NCI-H128 (cell line): ENCODE measurements around the gene SMIM1.
"Not testable (repeated sequence)": the region's sequence is repeated elsewhere in the genome, so short reads cannot be mapped to it uniquely, and the experiment has no call there.

ENCODE experiments used
- DNase-seq: peaks from one replicate; lab custom pipeline; 2025; ENCODE audit not compliant: unreplicated experiment; lab: John Stamatoyannopoulos, UW

The SMIM1 gene

DNA sequence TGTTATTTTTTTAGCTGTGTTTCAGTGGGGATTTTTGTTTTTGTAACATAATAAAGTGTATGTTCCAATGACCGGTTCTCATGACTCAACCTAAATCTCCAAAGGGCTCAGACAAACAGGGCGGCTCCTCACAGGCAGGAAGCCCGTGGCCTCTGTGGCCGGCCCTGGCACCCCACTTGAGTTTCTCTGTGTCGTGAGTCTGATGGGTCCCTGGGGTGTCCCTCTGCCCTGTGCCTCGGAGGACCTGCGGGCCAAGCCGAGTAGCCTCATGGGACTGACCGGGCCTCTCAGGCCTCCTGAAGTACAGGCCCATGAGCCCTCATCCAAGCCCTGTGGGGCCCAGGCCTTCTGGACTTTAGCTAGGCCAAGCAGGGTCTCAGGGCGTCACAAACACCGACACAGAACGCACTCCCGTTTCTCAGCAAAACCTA is 36.4 kb upstream of the SMIM1 start:
- no peak for DNase-seq

DNA sequence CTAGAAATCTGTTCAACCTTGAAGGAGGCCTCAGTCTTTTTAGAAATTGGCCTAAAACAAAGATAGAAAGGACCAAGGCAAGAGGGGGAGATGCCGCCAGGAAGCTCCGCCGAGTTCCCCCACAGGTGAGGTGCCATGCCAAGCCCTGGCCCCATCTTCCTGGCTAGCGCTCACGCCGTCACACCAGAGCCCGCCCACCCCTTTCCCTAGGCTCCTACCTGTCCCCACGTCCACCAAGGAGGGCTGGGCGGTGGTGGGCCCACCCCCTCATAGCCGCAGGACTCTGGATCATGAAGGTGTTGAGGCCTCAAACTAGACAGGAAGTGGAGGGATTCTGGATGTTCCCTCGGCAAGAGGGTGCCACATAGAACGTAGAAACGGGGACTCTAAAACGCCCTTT is 35.8 kb upstream of the SMIM1 start:
- DNase-seq = no peak

DNA sequence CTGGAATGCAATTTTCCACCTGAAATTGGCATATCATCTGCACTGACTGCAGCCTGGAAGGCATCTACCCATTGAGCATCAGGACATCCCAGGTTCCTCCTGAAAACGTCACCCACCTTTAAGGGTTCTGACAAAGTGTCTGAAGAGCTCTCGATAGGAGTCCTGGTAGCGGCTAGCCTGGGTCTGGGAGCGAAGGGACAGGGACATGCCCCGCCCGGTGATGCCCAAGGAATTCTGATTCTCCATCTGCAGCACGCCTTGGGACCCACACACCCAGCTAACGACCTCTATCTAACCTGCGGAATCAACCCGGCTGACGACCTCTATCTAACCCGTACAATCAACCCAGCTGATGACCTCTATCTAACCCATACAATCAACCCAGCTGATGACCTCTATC is 33.6 kb upstream of the SMIM1 start:
- no peak for DNase-seq

DNA sequence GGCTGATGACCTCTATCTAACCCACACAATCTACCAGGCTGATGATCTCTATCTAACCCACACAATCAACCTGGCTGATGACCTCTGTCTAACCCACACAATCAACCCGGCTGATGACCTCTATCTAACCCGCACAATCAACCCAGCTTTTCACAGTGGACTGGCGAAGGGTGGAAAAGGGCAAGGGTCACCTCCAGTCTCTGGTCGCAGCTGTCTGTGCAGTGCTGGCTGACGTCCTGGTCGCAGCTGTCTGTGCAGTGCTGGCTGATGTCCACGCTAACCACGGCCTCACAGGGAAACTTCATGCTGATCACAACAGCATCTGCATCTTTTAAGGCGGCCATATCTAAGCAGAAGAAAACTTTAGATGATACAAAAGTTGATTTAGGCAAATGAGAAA is 32.5 kb upstream of the SMIM1 start:
- no peak for DNase-seq

DNA sequence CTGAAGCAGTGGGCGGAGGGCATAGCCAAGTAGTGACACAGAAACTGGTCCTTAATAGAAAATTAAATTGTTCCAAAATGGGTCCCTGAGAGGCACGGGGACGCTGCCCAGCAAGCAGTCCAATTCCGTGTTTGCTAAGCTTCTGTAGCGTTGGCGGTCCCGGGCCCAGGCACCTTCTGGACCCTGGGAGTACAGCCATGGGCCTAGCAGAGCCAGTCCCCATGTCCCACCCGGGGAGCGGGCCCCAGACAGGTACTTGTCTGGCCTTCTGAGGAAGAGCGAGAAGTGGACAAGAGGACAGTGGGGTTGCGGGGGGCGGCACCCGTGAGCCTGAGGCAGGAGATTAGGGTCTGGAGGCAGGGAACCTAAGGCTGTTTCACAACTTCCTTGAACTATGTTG is 31.8 kb upstream of the SMIM1 start:
- no peak for DNase-seq

DNA sequence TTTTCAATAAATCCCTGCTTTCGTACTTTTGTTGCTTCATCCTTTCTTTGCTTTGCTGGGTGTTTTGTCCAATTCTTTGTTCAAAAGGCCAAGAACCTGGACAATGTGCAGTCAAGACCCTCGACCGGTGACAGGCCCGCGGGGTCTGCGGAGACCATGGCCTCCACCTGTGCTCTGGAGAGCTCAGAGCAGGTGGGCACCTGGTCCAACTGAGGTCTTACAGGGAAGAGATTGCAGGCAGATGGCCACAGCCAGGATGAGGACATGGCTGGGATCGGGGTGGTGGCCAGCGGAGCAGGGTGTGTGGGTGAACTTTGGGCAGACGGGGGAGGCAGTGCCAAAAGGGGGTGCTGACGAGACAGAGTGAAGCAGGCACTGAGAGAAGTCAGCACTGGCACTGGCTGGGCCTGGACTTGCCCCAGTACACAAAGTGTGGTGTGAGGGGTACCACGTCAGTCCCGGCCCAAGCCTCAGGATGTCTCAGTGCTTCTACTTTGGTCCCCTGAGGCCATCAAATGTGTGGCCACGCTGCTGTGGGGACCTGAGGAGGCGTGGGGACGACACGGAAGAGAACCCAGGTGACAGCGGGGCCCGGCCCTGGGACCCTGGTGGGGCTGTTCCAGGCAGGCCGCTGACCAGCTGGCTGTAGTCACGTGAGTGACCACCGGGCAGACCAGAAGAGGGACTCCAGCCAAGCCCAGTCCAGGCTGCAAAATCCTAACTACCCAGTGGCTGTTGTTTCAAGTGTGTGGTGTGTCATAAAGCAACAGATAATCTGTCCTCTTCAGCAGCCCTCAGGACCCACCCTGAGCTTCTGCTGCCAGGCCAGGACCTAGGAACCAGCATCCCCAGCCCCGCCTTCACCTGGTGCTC is 30.7 kb upstream of the SMIM1 start:
- DNase-seq = no peak

DNA sequence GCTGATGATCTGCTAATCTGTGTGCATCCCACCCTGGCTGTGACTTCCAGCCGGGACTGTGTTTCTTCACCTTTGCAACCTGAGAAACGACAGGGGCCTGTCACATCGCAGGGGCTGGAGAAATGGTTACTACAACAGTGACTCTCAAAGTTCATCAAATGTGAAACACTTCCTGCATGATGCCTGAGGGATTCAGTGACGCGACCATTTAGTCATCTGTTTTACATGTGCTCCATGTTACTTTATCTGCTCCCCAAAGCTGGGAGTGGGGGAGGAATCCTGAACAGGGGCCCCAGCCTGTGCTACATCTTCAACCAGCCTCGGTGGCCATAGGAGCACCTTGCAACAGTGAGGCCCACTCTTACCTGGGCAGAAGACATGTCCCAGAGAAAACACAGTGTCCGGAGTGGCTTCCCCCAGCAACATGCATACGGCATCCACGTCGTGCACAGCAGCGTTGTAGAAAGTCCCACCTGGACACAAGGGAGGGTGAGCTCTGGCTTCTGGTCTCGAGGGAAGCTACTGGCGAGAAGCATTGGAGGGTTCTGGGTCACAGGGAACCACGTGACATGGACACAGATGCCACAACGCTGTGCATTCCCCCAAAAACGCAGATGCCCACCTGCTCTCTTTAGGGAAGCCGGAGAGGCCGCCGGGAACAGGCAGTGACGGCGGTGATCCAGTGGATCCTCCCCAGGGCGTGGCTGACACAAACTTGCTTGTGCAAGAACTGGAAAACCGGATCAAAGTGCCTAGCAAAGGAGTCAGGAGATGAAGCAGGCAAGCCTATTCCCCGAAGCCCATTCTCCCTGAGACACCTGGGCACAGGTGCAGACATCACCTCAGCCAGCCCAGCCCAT is 29.9 kb upstream of the SMIM1 start:
- no peak for DNase-seq

DNA sequence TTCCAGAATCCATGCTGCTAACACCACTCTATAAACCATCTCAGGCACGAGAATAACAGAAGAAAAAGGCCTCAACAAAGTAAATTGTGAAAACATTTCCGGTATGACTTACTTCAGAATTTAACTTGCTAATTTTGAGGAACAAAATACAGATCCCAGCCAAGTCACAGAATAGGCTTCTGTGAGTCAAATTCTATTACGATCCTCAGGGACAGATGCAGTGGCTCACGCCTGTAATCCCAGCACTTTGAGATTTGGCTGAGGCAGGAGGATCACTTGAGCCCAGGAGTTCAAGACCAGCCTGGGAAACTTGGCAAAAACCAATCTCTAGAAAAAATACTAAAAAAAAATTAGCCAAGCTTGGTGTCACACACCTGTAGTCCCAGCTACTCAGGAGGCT is 29.1 kb upstream of the SMIM1 start:
- DNase-seq = no peak

DNA sequence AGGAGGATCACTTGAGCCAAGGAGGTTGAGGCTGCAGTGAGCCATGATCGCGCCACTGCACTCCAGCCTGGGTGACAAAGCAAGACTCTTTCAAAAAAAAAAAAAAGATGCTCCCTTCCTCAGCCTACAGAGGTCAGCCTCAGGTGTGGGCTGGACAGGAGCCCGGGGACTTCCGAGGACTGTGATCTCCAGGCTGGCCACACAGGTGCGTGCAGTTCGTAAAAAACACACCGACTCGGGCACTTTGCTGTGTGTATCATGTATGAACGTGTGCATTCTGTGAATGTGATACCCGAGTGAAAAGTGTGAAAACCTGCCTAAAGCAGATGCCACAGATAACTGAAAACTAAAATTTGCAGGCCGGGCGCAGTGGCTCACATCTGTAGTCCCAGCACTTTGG is 28.7 kb upstream of the SMIM1 start:
- no peak for DNase-seq

DNA sequence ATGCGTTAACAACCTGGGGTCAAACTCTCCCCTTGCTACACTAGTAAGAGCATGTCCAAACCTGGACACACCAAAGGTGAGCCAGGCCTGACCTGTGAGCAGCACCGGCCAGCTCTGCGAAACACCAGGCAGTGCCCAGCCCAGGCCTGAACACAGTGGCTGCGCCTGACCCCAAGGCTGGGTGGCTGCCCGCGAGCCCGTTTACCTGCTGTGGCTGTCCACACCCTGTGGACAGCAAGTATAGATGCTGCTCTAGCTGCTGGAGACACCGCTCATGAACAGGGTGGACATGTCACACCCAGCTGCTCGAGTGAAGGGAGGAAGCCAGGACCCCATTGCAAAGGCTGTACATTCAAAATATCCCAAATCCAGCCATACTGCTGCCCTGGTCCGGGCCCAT is 27.9 kb upstream of the SMIM1 start:
- no peak for DNase-seq

DNA sequence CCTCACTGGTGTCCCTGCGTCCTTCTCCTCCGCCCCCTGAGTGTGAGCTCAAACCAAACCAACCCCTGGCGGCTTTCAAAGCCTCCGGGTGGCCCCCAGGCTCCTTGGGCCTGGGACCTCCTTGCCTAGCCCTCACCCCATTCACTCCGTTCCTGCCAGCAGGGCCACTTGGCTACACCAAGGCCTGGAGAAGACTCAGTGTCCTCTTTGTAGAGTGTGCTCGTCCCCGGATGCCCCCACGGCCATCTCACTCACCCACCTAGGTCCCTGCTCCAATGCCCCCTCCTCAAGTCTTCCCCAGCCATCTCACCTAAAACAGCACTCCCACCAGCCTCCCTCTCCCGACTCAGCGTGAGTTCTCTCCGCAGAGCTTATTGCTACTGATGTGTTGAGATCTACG is 27.5 kb upstream of the SMIM1 start:
- DNase-seq = no peak

DNA sequence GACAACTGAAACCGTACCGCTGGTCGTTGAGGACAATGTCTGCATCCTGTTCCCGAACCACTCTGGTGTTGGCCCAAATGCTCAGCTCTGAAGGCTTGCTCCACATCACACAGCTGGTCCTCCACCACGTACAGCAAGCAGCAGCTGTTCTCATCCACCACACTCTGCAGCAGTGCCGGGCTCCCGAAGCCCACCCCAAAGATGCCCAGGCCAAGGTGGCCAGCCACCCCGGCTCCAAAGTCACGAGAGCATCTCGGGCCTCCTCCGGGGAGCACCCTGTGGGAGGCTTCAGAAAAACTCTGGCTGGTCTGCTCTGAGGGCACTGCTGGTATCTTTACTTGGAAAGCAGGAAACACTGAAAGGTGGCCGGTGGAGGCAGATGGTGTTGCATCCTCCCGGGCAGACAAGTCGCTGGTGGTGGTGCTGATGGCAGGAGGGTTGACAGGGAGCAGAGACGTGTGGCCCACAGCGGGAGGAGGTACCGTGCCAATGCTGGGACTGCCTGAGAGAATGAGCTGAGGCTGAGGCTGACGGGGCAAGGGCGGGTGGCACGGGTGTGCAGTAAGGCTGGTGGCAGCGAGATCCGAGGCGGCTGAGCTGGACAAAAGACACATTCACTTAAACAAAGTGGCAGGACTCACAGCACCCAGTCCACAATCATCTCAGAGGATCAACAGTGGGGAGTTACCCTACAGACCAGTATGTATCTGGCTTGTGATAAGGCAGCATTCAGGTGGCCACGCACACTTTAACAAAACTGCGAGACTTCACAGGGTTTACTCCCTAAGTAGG is 26.8 kb upstream of the SMIM1 start:
- DNase-seq = no peak

DNA sequence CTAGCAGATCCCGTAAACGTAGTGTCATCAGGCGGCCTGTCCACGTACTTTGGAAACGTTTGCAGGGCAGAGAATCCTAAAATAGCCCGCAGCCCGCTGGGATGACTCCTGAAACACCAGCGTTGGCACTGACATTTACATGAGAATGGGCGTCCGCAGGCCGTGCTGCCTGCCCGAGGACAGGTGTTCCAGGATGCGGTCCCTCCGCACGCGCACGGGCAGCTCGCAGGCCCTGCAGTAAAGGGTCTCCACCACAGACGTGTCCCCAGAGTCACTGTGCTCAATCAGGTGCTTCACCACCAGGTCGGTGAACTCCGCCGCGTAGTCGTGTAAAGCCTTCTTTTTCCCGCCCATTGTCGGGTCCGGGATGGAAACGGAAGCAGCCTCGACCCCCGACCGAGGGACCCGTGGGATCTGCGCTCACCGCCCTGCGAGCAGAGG is 26.1 kb upstream of the SMIM1 start:
- no peak for DNase-seq

DNA sequence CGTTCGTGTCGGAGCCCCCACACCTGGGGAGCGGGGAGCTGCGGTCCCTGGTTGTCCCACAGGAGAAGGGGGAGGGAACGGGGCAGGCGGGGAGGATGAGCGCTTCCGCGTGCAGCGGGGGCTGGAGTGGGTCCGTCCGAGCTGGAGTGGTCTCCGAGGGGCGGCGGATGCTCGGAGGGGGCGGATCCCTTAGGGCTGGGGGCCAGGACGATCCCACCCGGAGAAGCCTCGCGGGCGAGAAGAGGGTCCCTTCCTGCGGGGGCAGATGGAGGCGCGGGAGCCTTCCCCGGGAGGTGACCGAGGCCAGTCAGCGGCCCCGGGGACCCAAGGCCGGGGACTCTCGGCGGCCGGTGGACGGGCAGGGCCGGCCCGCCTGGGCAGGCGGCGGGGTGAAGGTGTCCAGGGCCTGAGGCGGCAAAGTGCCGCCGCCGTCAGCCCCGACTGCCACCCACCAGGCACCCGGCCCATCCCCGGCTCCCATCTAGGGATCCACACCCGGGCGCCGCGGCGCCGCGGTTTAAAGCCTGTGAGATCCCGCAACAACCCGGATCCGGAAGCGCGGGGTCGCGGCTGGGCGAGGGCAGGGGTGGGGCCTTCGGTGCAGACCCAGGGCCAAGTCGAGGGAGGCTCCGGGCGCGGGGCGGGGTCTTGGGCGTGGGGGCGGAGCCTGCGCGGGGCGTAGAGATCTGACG is 25.6 kb upstream of the SMIM1 start:
- peak; percentile 67 for DNase-seq

DNA sequence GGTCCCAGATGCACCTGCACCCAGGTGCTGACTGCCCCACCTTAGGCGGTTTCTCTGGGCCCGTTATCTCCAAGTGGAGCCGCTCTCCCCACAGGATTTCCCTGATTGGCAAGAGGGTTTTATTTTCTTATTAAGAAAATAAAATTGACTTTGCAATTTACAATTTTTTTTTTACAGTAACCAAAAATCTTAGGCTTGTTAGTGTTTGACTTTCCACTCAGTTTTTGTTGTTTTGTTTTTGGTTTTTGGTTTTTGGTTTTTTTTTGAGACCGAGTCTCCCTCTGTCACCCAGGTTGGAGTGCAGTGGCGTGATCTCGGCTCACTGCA is 25.1 kb upstream of the SMIM1 start:
- DNase-seq = no peak

DNA sequence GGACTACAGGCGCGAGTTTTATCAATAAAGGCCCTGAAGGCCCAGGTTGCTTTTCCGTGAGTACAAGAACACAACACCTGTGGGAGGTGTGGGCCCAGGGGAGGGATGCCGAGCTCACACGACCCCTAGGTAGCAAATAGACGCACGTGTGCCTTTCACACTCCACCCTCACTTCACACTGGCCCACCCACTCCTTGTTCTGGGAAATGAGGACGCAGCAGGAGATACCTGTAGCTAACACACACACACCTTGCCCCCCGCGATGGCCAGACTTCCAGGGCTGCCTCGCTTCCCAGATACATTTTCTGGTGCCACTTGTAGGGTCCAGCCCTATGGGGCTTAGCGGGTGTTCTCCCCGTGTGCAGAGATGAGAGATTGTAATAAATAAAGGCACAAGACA is 24.6 kb upstream of the SMIM1 start:
- no peak for DNase-seq

DNA sequence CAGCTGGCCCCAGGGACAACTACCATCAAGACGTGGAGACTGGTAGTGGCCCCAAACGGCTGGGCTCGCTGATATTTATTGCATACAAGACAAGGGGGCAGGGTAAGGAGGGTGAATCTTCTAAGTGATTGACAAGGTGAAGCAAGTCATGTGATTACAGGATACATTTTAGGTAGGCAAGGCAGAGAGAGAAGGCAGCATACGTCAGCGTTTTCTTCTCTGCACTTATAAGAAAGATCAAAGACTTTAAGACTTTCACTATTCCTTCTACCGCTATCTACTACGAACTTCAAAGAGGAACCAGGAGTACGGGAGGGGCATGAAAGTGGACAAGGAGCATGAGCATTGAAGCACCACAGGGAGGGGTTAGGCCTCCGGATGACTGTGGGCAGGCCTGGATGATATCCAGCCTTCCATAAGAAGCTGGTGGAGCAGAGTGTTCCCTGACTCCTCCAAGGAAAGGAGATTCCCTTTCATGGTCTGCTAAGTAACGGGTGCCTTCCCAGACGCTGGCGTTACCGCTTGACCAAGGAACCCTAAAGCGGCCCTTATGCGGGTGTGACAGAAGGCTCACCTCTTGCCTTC is 24.1 kb upstream of the SMIM1 start:
- DNase-seq = not testable (repeated sequence)

DNA sequence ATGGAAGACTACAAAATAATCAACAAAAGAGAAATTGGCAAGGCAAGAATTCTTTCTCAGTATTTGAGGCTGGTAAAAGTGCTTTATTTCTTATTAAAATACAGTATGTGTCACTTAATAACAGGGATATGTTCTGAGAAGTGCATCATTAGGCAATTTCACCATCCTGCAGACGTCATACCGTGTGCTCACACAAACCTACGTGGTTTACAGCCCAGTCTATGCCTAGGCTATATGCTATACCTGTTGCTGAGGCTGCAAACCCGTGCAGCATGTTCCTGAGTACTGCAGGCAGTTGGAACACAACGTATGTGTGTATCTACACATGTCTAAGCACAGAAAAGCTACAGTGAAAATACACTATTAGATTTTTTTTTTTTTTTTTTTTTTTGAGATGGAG is 23.0 kb upstream of the SMIM1 start:
- DNase-seq = no peak

DNA sequence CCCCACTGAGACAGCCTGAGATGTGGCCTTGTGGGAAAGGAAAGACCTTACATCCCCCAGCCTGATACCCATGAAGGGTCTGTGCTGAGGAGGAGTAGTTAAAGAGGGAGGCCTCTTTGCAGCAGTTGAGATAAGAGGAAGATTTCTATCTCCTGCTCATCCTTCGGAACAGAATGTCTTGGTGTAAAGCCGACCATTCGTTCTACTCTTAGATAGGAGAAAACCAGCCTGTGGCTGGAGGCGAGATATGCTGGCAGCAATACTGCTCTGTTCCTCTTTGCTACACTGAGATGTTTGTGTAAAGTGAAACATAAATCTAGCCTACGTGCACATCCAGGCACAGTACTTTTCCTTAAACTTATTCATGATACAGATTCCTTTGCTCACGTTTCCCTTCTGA is 21.8 kb upstream of the SMIM1 start:
- DNase-seq = no peak

DNA sequence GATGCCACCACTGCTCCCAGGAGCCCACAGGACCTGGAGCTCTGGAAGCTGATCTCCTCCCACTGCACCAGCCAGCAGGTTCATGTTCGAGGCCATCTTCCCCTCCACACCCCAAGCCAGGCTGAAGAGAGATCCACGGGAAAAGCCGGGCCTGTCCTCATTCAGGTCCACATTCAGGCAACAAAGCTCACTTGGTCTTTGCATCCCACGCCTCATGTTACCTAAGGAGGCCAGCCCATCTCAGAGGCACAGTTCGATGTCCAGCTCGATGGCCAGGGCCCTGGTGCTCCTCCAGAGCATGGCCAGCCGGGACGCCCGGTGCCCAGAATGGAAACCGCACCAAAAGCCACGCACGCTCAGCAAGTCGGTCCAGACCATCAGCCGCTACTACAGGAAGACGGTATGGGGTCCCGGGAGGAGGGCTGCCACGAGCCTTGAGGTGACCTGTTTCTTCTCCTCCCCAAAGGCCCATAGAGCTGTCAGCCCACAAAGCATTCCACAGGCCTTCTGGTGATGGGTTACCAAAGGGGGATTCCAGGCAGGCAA is 20.1 kb upstream of the SMIM1 start, which contains the start of gene CCDC27:
Gene CCDC27, plus strand, starts transcription at position 51 of the 546 bp plus-strand sequence. Its CDS starts 32 bp downstream, at position 83.
- no peak for DNase-seq
